H9 (cell line): ENCODE data around the gene STK32B. TPM values are rescaled to one million over a fixed set of nuclear protein-coding genes. Genes with fewer than 3 reads are reported as not detected.

ENCODE experiments used
- DNase-seq: peaks from one replicate; pipeline ENCODE4 v3.0.0-alpha.2; 2017
- H2AFZ ChIP-seq: one replicate; pipeline ENCODE4 v1.6.1; 2013; ENCODE audit warnings: mild to moderate bottlenecking, low read length, control low read depth, moderate library complexity
- H2AK5ac ChIP-seq: 2 replicates; pipeline ENCODE4 v1.6.1; 2013; ENCODE audit warnings: low read length, control low read depth, mixed read lengths; ENCODE audit not compliant: insufficient read length
- H2BK120ac ChIP-seq: one replicate; pipeline ENCODE4 v1.6.1; 2013; ENCODE audit warnings: low read depth, mild to moderate bottlenecking, low read length, control low read depth, inconsistent platforms; ENCODE audit not compliant: poor library complexity, severe bottlenecking
- H2BK12ac ChIP-seq: 2 replicates; pipeline ENCODE4 v1.6.1; 2013; ENCODE audit warnings: low read length, control low read depth, mixed read lengths, low read depth; ENCODE audit not compliant: insufficient read length
- H2BK15ac ChIP-seq: 2 replicates; pipeline ENCODE4 v1.6.1; 2013; ENCODE audit warnings: low read depth, low read length, control low read depth
- H2BK20ac ChIP-seq: one replicate; pipeline ENCODE4 v1.6.1; 2013; ENCODE audit warnings: low read depth, mild to moderate bottlenecking, low read length, control low read depth, inconsistent platforms; ENCODE audit not compliant: poor library complexity, severe bottlenecking
- H2BK5ac ChIP-seq: 2 replicates; pipeline ENCODE4 v1.6.1; 2013; ENCODE audit warnings: low read length, control low read depth, mixed read lengths; ENCODE audit not compliant: insufficient read length
- H3K14ac ChIP-seq: 2 replicates; pipeline ENCODE4 v1.6.1; 2013; ENCODE audit warnings: low read length, control low read depth; ENCODE audit not compliant: insufficient read depth
- H3K18ac ChIP-seq: 2 replicates; pipeline ENCODE4 v1.6.1; 2013; ENCODE audit warnings: low read depth, mild to moderate bottlenecking, mixed read lengths, low read length, control low read depth; ENCODE audit not compliant: insufficient read length
- H3K23ac ChIP-seq: 2 replicates; pipeline ENCODE4 v1.6.1; 2013; ENCODE audit warnings: low read length, control low read depth, mixed read lengths, low read depth; ENCODE audit not compliant: insufficient read length
- H3K23me2 ChIP-seq: 2 replicates; pipeline ENCODE4 v1.6.1; 2013; ENCODE audit warnings: low read depth, mild to moderate bottlenecking, mixed read lengths, low read length, control low read depth; ENCODE audit not compliant: insufficient read length, poor library complexity, severe bottlenecking
- H3K27ac ChIP-seq: 2 replicates; pipeline ENCODE4 v1.5.1; 2013; ENCODE audit warnings: low read length, control low read depth, mixed read lengths, low read depth; ENCODE audit not compliant: insufficient read length
- H3K27me3 ChIP-seq: 2 replicates; pipeline ENCODE4 v1.6.1; 2013; ENCODE audit warnings: low read length, control low read depth, inconsistent platforms; ENCODE audit not compliant: insufficient read depth
- H3K4ac ChIP-seq: 2 replicates; pipeline ENCODE4 v1.6.1; 2013; ENCODE audit warnings: low read depth, mild to moderate bottlenecking, control low read depth, inconsistent platforms, low read length, moderate library complexity
- H3K4me1 ChIP-seq: 2 replicates; pipeline ENCODE4 v1.6.1; 2013; ENCODE audit warnings: low read length, control low read depth, inconsistent platforms; ENCODE audit not compliant: insufficient read depth
- H3K4me2 ChIP-seq: 2 replicates; pipeline ENCODE4 v1.6.1; 2013; ENCODE audit warnings: low read length, control low read depth, mixed read lengths; ENCODE audit not compliant: insufficient read length, insufficient read depth
- H3K56ac ChIP-seq: 2 replicates; pipeline ENCODE4 v1.6.1; 2013; ENCODE audit warnings: low read depth, mild to moderate bottlenecking, mixed read lengths, low read length, control low read depth; ENCODE audit not compliant: insufficient read length
- H3K79me1 ChIP-seq: 2 replicates; pipeline ENCODE4 v1.6.1; 2013; ENCODE audit warnings: low read depth, mild to moderate bottlenecking, moderate library complexity, low read length, control low read depth, inconsistent platforms; ENCODE audit not compliant: insufficient read depth, poor library complexity, severe bottlenecking
- H3K79me2 ChIP-seq: 2 replicates; pipeline ENCODE4 v1.6.1; 2013; ENCODE audit warnings: low read length, control low read depth, inconsistent platforms; ENCODE audit not compliant: insufficient read depth
- H3K9ac ChIP-seq: 2 replicates; pipeline ENCODE4 v1.6.1; 2013; ENCODE audit warnings: low read length, control low read depth, mixed read lengths; ENCODE audit not compliant: insufficient read length; ENCODE audit errors: extremely low read depth
- H3K9me3 ChIP-seq: one replicate; pipeline ENCODE4 v1.6.1; 2013; ENCODE audit warnings: low read depth, low read length, inconsistent platforms; ENCODE audit not compliant: control insufficient read depth
- H3T11ph ChIP-seq: one replicate; pipeline ENCODE4 v1.6.1; 2013; ENCODE audit warnings: mild to moderate bottlenecking, low read length, control low read depth, inconsistent platforms
- H4K20me1 ChIP-seq: one replicate; pipeline ENCODE4 v1.6.1; 2013; ENCODE audit not compliant: control insufficient read depth, insufficient read length, insufficient read depth
- H4K5ac ChIP-seq: 2 replicates; pipeline ENCODE4 v1.6.1; 2013; ENCODE audit warnings: low read depth, mild to moderate bottlenecking, mixed read lengths, low read length, control low read depth; ENCODE audit not compliant: insufficient read length
- H4K8ac ChIP-seq: replicated peaks from 2 replicates; pipeline ENCODE4 v1.6.1; 2013; ENCODE audit warnings: low read length, control low read depth, mixed read lengths, low read depth; ENCODE audit not compliant: insufficient read length
- H4K91ac ChIP-seq: 2 replicates; pipeline ENCODE4 v1.6.1; 2013; ENCODE audit warnings: low read depth, mild to moderate bottlenecking, moderate library complexity, mixed read lengths, low read length, control low read depth; ENCODE audit not compliant: insufficient read length
- H3K27ac Mint-ChIP-seq, 3 experiments: 2 replicates in 2 of 3; 3 replicates in 1 of 3; pipeline ENCODE4 v1.8.0; 2020 to 2021; ENCODE audit warnings: mixed read lengths in 3 of 3, mild to moderate bottlenecking in 1 of 3, moderate library complexity in 1 of 3
- H3K27me3 Mint-ChIP-seq: 2 replicates; pipeline ENCODE4 v1.8.0; 2021; ENCODE audit warnings: low read depth, mild to moderate bottlenecking, moderate library complexity, mixed read lengths
- H3K36me3 Mint-ChIP-seq, 3 experiments: 2 replicates in 2 of 3; 3 replicates in 1 of 3; pipeline ENCODE4 v1.8.0; 2020 to 2021; ENCODE audit warnings: low read depth in 3 of 3, mixed read lengths in 3 of 3; ENCODE audit not compliant: insufficient read depth in 1 of 3
- H3K4me1 Mint-ChIP-seq, 2 experiments: 2 replicates each; pipeline ENCODE4 v1.8.0; 2020; ENCODE audit warnings: mixed read lengths in 2 of 2
- H3K4me3 Mint-ChIP-seq, 2 experiments: 2 replicates in 1 of 2; 3 replicates in 1 of 2; pipeline ENCODE4 v1.8.0; 2020 to 2021; ENCODE audit warnings: mild to moderate bottlenecking in 2 of 2, mixed read lengths in 2 of 2, moderate library complexity in 1 of 2
- H3K9me3 Mint-ChIP-seq, 2 experiments: 2 replicates in 1 of 2; 3 replicates in 1 of 2; pipeline ENCODE4 v1.8.0; 2020; ENCODE audit warnings: mild to moderate bottlenecking in 2 of 2, mixed read lengths in 2 of 2, moderate library complexity in 1 of 2
- WGBS: extraction: QIAGEN DNeasy Blood & Tissue Kit; methylation state at CpG from one replicate; pipeline ENCODE4 v1.1.7; 2013; ENCODE audit warnings: missing lambda C conversion rate, low lambda C conversion rate, mixed read lengths; ENCODE audit not compliant: insufficient read length; ENCODE audit errors: extremely low coverage; 5-methylcytosine and 5-hydroxymethylcytosine counted together
- total RNA-seq: library from RNA; stranded (reverse); gene quantifications from 2 replicates; pipeline ENCODE4 v1.2.1, GENCODE V29; 2021
- TF ChIP-seq, protein P1 (sequence below): fragments of 200-600 bp; sonication (generic); conservative IDR thresholded peaks from 3 replicates; pipeline ENCODE4 v1.8.0; 2021; ENCODE audit warnings: antibody characterized with exemption, mild to moderate bottlenecking

The STK32B gene
- total RNA-seq, 1 experiment from 2014 or later, result 1.0 TPM

DNA sequence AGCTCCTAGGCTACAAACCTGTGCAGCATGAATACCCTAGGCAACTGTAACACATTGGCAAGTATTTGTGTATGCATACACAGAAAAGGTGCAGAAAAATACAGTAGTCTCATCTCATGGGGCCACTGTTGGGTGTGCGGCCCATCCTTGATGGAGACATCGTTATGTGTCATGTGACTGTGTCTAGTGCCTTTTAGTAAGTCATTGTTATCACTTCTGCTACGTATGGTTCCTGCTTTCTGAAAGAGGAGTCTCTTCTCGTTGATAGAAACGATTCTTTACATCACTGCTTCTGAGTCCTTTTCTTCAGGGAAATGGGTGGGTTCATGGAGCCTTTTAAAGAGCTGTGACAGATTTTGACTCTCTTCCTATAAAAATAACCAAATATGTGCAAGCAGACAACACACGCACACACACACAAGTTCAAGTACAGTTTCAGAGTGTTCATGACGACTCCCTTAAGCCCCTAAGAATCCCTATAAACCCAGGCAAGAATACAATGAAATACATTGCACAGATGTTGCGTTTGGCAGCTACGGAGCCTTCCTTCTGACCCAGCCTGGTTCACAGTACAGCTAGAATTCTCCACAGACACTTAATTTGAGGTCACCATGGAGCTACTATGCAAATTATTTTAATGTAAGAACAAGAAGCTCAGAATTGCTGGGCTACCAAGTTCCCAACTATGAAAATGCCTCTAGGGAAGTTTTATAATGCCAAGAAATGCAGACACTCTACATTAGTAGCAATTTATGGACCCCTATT lies 10.2 kb upstream of the STK32B start:
- Histone ChIP-seq H2BK12ac (no peak overlapping the region), H2BK20ac (no peak overlapping the region), H3K79me1 (no peaks in the 10 kb centered on the region), H3K56ac (no peak overlapping the region), H2BK5ac (no peak overlapping the region), H3K4me1 (no peaks in the 10 kb centered on the region), H3K4ac (no peak overlapping the region), H4K8ac (no peak overlapping the region), H3K14ac (no peak overlapping the region), H4K91ac (no peak overlapping the region), H3K18ac (no peak overlapping the region), H3K9me3 (no peaks in the 10 kb centered on the region), H2AFZ (no peak overlapping the region), H3K23me2 (no peaks in the 10 kb centered on the region), H3K4me2 (no peak overlapping the region), H2AK5ac (no peak overlapping the region), H3K23ac (no peak overlapping the region), H4K5ac (no peak overlapping the region), H3K79me2 (no peaks in the 10 kb centered on the region), H3K27me3 (no peaks in the 10 kb centered on the region), H2BK15ac (no peak overlapping the region), H3K27ac (no peak overlapping the region), H2BK120ac (no peak overlapping the region), H4K20me1 (no peaks in the 10 kb centered on the region), H3K9ac (no peak overlapping the region), H3T11ph (no peak overlapping the region)
- H3K27ac Mint-ChIP-seq, result no peak overlapping the region
- peaks cover 3 to 12% of the 10 kb centered on the region in 2 experiments; a peak in 2 of 4 replicates for H3K4me1 Mint-ChIP-seq
- TF ChIP-seq, protein P1, sequence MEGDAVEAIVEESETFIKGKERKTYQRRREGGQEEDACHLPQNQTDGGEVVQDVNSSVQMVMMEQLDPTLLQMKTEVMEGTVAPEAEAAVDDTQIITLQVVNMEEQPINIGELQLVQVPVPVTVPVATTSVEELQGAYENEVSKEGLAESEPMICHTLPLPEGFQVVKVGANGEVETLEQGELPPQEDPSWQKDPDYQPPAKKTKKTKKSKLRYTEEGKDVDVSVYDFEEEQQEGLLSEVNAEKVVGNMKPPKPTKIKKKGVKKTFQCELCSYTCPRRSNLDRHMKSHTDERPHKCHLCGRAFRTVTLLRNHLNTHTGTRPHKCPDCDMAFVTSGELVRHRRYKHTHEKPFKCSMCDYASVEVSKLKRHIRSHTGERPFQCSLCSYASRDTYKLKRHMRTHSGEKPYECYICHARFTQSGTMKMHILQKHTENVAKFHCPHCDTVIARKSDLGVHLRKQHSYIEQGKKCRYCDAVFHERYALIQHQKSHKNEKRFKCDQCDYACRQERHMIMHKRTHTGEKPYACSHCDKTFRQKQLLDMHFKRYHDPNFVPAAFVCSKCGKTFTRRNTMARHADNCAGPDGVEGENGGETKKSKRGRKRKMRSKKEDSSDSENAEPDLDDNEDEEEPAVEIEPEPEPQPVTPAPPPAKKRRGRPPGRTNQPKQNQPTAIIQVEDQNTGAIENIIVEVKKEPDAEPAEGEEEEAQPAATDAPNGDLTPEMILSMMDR, result no peak
- no peaks in the 10 kb centered on the region for H3K36me3 Mint-ChIP-seq
- peaks cover 2 to 4% of the 10 kb centered on the region in 2 experiments; a peak in 2 of 5 replicates for H3K9me3 Mint-ChIP-seq
- no peak overlapping the region for H3K4me3 Mint-ChIP-seq
- H3K27me3 Mint-ChIP-seq, result peaks cover 27% of the 10 kb centered on the region
- DNase-seq, result no peak
- no CpG with 5 or more reads among the region's 9 CpGs for WGBS
